GM18873 (cell line): ENCODE results near the gene FAM3C.

Source experiments
- ATAC-seq: cut with Tn5 transposase; IDR thresholded peaks from one replicate; pipeline ENCODE4 v1.9.1; 2021; ENCODE audit warnings: mild to moderate bottlenecking, moderate library complexity, moderate number of reproducible peaks; ENCODE audit not compliant: unreplicated experiment, low FRiP score

Gene FAM3C

GRCh38 chr7:121383235-121383910, 12.7 kb downstream of the FAM3C start:
- no peak for ATAC-seq

- ATAC-seq: no peak
Observed at GRCh38 chr7:121382473-121382872, 13.6 kb downstream of the FAM3C start.

- no peak for ATAC-seq
Observed at GRCh38 chr7:121379930-121380329, 16.2 kb downstream of the FAM3C start.

GRCh38 chr7:121376979-121377378, 19.1 kb downstream of the FAM3C start:
- no peak for ATAC-seq

- ATAC-seq: no peak
Observed at GRCh38 chr7:121373177-121373576, 22.9 kb downstream of the FAM3C start.

- ATAC-seq: peak; percentile 94
Observed at GRCh38 chr7:121372376-121373010, 23.6 kb downstream of the FAM3C start.

- no peak for ATAC-seq
Observed at GRCh38 chr7:121371883-121372282, 24.2 kb downstream of the FAM3C start.

- no peak for ATAC-seq
Observed at GRCh38 chr7:121371367-121371766, 24.7 kb downstream of the FAM3C start.

- no peak for ATAC-seq
Observed at GRCh38 chr7:121369462-121369861, 26.6 kb downstream of the FAM3C start.

- no peak for ATAC-seq
Observed at GRCh38 chr7:121366852-121367431, 29.2 kb downstream of the FAM3C start.

- no peak for ATAC-seq
Observed at GRCh38 chr7:121360564-121360963, 35.5 kb downstream of the FAM3C start.

- ATAC-seq: no peak
Observed at GRCh38 chr7:121355574-121355973, 40.5 kb downstream of the FAM3C start.

- peak; percentile 52 for ATAC-seq
Observed at GRCh38 chr7:121352323-121352722, 43.8 kb downstream of the FAM3C start.

- ATAC-seq: peak; percentile 13
Observed at GRCh38 chr7:121351682-121352081, 44.4 kb downstream of the FAM3C start.

GRCh38 chr7:121344497-121344896, 51.6 kb downstream of the FAM3C start:
- ATAC-seq: no peak

- no peak for ATAC-seq
Observed at GRCh38 chr7:121344093-121344492, 52.0 kb downstream of the FAM3C start.

GRCh38 chr7:121343302-121343701, 52.8 kb downstream of the FAM3C start:
- ATAC-seq: no peak

GRCh38 chr7:121342631-121343030, 53.5 kb downstream of the FAM3C start:
- no peak for ATAC-seq

- no peak for ATAC-seq
Observed at GRCh38 chr7:121341933-121342332, 54.2 kb downstream of the FAM3C start.

- ATAC-seq: no peak
Observed at GRCh38 chr7:121339082-121339481, 57.0 kb downstream of the FAM3C start.

- ATAC-seq: no peak
Observed at GRCh38 chr7:121337398-121337797, 58.7 kb downstream of the FAM3C start.

GRCh38 chr7:121336579-121336978, 59.5 kb downstream of the FAM3C start:
- ATAC-seq: no peak
